Gastrocnemius medialis (tissue), 4 donors: ENCODE measurements around the gene JPH2.

Experiments
- CTCF ChIP-seq, 5 experiments: fragments of 450-650 bp in 3 of 5; fragments of 200-600 bp in 2 of 5; sonication (generic) in 2 of 5; IDR thresholded peaks in 4 of 5; conservative IDR thresholded peaks in 1 of 5; 1 replicate in 4 of 5; 2 replicates in 1 of 5; pipeline ENCODE4 v1.5.1; 2016 to 2019; ENCODE audit warnings: antibody characterized with exemption in 5 of 5, mild to moderate bottlenecking in 3 of 5, moderate library complexity in 3 of 5
- POLR2A ChIP-seq, 2 donors: fragments of 450-650 bp; IDR thresholded peaks; one replicate each; pipeline ENCODE4 v1.6.1; 2017; ENCODE audit warnings: antibody characterized with exemption in 2 of 2, mild to moderate bottlenecking in 2 of 2, moderate library complexity in 2 of 2

DNA sequence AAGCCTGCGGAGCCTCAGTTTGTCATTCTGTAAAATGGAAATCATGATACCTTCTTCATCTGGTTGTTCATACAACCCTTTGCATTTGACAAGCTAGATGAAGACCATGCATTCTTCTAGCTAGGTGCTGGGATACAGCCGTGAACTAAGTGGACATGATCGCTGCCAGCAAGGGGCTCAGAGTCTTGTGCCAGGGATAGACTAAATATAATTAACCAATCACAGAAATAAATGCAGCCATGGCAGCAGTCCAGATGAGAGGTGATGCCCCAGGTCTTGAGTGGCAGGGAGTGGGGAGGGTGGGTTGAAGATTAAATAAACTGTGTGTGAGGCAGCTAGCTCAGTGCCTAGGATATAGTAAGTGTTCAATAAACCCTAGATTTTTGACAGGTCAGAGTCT, 19.3 kb downstream of the JPH2 start:
- TF ChIP-seq CTCF (IDR thresholded peaks at IDR 0.05 in 4 of 5, conservative IDR thresholded peaks at IDR 0.05 in 1 of 5) (no peak), POLR2A (IDR thresholded peaks at IDR 0.05) (no peak)
